ENCODE measurements around the gene REPS2.

Gene REPS2

DNA sequence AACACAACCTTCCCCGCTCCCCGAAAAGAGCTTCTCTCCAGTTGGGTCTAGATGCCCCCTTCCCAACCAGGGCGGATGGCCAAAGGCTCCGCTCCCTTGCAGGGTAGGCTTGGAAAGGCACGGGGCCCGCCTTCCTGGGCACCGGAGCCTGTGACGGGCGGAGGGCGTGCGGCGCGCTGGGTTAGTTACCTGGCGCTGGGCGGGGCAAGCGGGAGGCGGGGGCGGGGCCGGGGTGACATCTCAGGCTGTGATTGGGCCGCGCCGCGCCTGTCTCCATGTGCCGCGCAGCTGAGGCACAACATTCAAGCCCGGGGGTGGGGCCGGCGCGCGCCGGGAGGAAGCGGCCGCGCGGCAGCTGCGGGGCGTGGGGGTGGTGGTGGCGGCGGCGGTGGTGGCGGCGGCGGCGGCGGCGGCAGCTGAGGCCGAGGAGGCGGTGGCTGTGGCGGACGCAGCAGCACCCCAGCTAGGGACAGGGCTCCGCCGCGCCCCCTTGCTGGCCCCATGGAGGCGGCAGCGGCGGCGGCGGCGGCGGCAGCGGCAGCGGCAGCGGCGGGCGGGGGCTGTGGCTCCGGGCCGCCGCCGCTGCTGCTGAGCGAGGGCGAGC lies at the start of gene REPS2:
TSS of gene REPS2 (plus strand) at position 298 of the 604 bp plus-strand sequence. CDS start at position 502, 204 bp downstream.
- TF ChIP-seq, protein P1, sequence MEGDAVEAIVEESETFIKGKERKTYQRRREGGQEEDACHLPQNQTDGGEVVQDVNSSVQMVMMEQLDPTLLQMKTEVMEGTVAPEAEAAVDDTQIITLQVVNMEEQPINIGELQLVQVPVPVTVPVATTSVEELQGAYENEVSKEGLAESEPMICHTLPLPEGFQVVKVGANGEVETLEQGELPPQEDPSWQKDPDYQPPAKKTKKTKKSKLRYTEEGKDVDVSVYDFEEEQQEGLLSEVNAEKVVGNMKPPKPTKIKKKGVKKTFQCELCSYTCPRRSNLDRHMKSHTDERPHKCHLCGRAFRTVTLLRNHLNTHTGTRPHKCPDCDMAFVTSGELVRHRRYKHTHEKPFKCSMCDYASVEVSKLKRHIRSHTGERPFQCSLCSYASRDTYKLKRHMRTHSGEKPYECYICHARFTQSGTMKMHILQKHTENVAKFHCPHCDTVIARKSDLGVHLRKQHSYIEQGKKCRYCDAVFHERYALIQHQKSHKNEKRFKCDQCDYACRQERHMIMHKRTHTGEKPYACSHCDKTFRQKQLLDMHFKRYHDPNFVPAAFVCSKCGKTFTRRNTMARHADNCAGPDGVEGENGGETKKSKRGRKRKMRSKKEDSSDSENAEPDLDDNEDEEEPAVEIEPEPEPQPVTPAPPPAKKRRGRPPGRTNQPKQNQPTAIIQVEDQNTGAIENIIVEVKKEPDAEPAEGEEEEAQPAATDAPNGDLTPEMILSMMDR (IDR thresholded peaks at IDR 0.05; ENCODE audit: low read depth, low read length, missing control alignments) = no peak
- in situ Hi-C loops (cut with HindIII; ENCODE audit: low sequenced_read_pairs) = no loop called here
- peak; percentile 8 for DNase-seq (ENCODE audit: low read depth)
- peak within 1 kb of the TSS; percentile 55 for H3K4me3 ChIP-seq (ENCODE audit: low read depth, low read length)

GRCh38 chrX:16897445-16897844 lies 49.0 kb upstream of the REPS2 start:
- TF ChIP-seq, protein P1 (IDR thresholded peaks at IDR 0.05; ENCODE audit: low read depth, low read length, missing control alignments) = no peak

GRCh38 chrX:16903274-16904022 lies 43.0 kb upstream of the REPS2 start:
- in situ Hi-C loops (cut with HindIII; ENCODE audit: low sequenced_read_pairs) = no loop called here
- TF ChIP-seq, protein P1 (IDR thresholded peaks at IDR 0.05; ENCODE audit: low read depth, low read length, missing control alignments) = no peak
- no peak for DNase-seq (ENCODE audit: low read depth)
- no peak overlapping the region for H3K4me3 ChIP-seq (ENCODE audit: low read depth, low read length)

More at GRCh38 chrX:16897445-16897844, 49.0 kb upstream of the REPS2 start:
- in situ Hi-C loops (cut with HindIII; ENCODE audit: low sequenced_read_pairs) = no loop called here
- no peak overlapping the region for H3K4me3 ChIP-seq (ENCODE audit: low read depth, low read length)
- no peak for DNase-seq (ENCODE audit: low read depth)

DNA sequence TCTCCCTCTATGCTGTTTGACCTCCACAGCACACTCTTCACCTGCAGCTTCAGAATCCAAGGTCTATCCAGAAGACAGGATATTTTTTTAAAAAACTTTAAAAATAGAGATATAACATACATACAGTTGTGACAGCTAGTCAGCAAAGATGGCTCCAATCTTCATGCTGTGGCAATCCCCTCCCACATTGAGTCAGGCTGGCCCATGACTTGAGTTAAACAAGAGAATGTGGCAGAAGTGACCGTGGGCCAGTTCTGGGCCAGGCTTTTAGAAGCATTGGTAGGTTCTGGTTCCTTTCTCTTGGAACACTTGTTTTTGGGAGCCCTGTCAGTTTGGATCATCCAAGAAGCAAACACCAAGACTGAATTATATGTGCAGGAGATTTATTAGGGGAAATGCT lies 36.1 kb upstream of the REPS2 start:
- no peak overlapping the region for H3K4me3 ChIP-seq (ENCODE audit: low read depth, low read length)
- TF ChIP-seq, protein P1 (IDR thresholded peaks at IDR 0.05; ENCODE audit: low read depth, low read length, missing control alignments) = no peak
- no peak for DNase-seq (ENCODE audit: low read depth)
- in situ Hi-C loops (cut with HindIII; ENCODE audit: low sequenced_read_pairs) = no loop called here

GRCh38 chrX:16914058-16914457 lies 32.4 kb upstream of the REPS2 start:
- TF ChIP-seq, protein P1 (IDR thresholded peaks at IDR 0.05; ENCODE audit: low read depth, low read length, missing control alignments) = no peak
- in situ Hi-C loops (cut with HindIII; ENCODE audit: low sequenced_read_pairs) = no loop called here
- no peak overlapping the region for H3K4me3 ChIP-seq (ENCODE audit: low read depth, low read length)
- DNase-seq (ENCODE audit: low read depth) = no peak

- in situ Hi-C loops (cut with HindIII; ENCODE audit: low sequenced_read_pairs) = no loop called here
- TF ChIP-seq, protein P1 (IDR thresholded peaks at IDR 0.05; ENCODE audit: low read depth, low read length, missing control alignments) = no peak
- no peak overlapping the region for H3K4me3 ChIP-seq (ENCODE audit: low read depth, low read length)
- no peak for DNase-seq (ENCODE audit: low read depth)
Measured at GRCh38 chrX:16916561-16916960, 29.9 kb upstream of the REPS2 start.

Measured in astrocyte of the cerebellum (primary cell).